Measurements from ENCODE around the gene REC114.
"Not testable (repeated sequence)": the region's sequence is repeated elsewhere in the genome, so short reads cannot be mapped to it uniquely, and the experiment has no call there.

The REC114 gene

DNA sequence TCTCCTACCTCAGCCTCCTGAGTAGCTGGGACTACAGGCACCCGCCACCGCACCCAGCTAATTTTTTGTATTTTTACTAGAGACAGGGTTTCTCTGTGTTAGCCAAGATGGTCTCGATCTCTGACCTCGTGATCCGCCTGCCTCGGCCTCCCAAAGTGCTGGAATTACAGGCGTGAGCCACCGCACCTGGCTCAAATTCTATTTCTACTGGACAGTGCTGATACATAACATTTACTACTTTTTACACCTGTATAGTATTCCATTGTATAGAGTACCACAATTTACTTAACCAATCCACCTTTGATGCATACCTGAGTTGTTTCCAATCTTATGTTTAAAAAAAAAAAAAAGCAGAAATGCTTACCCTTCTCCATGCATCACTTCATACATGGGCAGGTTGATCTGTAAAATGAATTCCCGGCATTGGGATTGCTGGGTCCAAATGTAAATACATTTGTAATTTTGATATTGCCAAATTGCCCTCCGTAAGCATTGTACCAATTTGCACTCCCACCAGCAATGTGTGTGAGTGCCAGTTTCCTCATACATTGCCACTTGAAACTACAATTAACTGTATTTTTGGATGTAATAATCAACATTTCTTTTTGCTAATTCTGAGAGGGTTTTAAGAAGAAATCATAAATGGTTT is 95.7 kb downstream of the REC114 start:
- DNase-seq: no peak

DNA sequence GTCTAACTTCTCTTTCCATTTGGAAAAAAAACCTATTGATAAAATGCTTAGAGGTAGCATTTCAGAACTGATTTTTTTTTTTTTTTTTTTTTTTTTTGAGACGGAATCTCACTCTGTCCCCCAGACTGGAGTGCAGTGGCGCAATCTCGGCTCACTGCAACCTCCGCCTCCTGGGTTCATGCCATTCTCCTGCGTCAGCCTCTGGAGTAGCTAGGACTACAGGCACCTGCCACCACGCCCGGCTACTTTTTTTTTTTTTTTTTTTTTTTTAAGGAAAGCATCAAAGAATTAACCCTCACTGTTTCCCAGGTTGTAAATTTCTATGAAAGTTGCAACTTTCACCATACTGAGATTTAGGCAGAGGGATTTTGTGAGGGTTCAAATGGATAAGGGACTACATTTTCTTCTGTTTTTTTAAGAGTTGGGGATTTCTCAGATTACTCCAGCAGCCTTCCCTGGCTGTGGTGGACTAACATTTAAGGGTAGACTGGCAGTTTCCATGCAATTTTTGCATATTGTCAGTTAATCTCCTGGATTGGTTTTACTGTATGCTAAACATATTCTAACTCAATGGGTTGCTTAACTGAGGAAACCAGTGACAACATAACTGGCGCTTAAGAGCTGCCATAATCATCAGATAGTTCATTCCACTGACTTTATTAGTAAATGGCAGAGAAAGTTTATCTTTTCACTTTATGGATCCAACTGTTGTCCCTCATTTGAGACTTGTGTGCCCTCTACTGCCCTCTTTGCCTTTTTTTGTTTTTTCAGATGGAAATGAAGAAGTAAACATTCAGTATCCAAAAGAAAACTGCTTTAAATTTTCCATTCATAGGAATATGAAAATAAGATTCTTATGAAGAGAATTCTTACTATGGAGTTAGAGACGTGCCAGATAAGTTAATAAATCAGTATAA is 96.5 kb downstream of the REC114 start:
- DNase-seq: no peak

DNA sequence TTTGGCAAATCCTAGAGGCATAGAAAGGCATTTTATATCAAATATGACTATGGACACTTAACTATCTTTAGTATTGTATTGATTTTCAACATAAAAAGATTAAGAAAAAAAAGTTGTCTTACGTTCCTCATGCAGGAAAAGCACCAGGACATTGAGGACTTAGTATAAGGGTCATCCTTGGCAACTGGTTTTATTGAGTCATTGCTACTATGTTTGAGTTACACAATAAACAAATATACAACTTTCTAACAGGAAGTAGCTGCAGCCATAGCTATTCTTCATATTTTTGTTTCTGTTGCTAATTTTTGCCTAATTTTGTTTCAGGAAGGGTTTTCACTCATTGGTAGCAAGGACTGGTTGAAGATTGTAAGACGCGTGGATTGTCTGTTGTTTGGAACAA is 97.2 kb downstream of the REC114 start:
- no peak for DNase-seq

DNA sequence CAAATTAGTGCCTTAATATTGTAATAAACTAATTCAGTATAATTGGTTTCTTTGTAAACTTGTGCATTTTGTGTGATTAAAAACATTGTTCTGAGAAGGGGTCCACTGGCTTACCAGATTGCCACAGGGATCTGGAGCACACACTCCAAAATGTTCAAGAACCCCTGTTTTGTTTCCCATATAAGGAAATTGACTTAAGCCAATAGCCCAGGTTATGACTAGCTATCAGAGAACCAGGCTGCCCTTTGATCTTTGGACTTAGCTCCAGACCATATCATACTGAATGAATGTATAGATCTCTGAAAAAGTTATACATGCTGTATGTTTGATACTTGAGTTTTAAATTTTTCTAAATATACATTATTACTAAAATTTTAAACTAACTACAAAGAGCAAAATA is 98.5 kb downstream of the REC114 start:
- no peak for DNase-seq

DNA sequence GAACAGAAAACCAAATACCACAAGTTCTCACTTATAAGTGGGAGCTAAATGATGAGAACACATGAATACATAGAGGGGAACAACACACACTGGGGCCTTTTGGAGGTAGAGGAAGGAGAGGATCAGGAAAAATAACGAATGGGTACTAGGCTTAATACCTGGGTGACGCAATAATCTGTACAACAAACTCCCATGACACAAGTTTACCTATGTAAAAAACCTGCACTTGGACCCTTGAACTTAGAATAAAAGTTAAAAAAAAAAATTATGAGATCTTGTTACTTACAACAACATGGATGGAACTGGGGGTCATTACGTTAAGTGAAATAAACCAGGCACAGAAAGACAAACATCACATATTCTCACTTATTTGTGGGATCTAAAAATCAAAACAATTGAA is 106.0 kb downstream of the REC114 start:
- DNase-seq: not testable (repeated sequence)

DNA sequence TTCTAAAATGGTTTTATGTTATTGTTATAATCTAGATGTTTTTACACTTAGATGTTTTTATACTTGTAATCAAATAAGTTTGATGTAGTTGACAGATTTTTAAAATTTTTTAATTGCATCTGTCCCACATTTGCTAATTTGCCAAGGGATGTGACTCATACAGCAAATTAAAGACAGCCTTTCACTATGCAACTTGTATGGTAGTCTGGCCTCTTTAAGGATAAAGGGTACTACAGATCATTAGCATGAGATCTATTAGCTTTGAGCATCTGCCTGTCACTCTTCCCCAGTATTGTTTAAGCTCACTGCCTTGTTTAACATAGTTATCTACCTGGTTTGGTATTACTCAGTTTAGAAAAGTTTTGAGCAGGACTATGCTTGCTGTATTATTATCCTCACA is 107.2 kb downstream of the REC114 start:
- DNase-seq: no peak

DNA sequence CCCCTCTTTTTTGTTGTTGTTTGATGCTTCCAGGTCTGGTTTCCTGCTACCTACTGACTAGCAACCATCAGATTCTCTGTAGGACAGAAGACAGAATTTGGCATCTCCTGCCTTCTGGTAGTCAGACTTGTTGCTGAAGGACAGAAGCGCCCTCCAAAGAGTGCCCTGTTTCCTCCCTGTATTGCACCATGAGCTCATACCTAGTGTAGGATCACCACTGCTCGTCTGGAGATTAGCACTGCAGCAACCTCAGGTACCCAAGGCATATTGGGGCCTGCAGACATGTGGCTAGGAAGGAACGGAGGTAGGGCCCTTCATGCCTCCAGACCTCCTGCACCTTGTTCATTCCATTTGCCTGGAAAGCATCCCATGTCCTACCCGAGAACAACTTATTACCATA is 112.1 kb downstream of the REC114 start:
- DNase-seq: no peak

DNA sequence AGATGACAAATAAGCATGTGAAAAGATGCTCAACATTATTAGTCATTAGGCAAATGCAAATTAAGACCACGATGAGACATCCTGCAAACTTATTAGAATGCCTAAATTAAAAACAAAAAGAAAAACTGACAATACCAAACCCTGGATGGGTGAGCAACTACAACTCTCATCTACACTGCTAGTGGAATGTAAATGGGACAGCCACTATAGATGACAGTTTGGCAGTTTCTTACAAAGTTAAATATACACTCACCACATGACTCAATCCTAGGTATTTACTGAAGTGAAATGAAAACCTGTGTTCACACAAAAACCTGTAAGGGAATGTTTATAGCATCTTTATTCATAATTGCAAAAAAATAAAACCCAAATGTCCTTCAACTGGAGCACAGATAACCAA is 115.6 kb downstream of the REC114 start:
- DNase-seq: no peak

DNA sequence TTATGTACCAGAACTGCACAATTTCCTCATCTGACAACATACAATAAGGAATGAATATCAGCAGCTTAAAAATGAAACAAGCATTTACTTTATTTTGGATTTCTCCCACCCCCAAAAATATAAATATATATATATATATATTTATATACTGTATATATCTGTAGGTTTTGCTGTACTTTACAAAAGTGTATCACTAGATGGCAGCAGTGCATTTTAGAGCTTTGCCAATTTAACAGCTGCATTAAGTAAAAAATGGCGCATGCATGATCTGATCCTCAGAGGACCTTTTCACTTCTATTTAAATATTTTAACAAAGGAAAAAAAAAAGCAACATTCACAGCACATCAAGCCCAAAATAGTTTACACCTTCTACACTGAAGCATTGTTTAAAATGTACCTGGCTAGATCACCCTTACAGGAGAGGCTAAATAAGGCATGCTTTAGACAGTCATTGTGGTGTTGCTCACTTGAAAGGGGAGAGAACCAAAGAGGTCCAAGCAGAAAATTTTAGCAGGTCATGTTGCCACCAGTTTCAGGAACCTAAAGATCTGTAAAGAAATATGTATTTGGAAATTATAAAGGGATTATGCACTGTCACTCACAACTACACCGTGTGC is 117.6 kb downstream of the REC114 start:
- DNase-seq: no peak

DNA sequence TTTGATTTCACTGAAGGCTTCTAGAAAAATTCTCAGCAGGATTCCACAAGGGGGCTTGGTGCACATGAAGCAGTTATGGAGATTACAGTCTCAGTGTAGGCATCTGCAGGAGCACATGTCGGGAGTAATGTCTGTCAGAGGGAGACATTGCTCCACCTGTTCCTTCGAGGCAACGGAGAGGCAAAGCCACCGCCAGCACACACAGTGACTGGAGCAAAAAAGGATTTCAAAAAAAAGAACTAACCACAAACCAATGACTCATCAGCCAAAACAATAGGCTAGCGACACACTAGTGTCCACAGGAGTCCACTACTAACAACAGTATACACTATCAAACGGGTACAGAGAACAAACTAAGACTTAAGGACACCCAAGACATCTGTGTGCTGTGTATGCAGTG is 121.3 kb downstream of the REC114 start:
- no peak for DNase-seq

DNA sequence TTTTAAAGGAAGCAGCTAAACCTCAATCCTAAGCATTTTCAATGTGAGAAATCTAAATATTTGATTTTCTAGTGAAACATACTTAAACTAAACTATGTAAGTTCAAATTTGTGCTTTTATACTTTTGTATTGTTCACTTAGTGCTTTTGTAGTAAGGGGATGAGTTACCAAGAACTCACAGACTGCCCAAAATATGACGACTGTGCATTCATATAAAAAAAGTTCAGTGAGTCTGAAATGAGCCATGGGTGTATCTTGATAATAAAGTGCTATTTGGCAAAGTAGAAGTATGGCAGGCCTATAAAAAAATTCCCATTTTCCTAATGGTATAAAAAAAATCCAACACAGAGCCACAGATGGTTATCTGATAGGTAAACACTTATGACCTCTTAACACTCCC is 124.1 kb downstream of the REC114 start:
- DNase-seq: no peak

DNA sequence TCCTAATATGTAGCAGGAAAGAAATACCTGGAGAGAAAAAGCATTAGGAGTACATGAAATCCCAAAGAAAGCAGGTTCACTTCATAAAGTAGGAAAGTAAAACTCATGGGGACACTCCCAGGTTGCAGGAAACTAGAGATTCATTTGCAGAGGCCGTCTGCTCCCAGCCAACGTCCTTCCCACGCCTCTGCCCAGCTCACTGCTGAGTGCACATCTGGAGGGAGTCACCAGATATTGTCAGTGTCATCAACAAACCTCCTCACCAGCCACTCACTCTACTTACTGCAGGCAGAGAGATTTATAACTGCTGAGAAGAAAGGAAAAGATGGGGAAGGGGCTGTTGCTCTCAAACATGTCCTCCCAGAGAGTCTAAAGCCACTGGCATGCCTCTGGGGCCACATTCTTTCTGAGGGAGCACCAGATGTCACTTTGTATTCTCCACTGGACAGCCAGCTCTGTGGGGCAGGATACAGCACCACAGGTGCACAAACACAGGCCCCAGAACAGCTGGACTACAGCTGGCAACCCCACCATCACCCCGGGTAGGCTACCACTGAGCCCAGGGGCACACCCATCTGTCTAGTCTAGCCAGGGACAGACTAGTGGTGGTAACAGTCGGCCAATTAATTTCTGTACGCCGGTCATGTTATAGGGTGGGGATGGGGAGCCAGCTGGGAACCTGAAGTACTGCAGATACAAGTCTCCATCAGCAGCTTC is 125.8 kb downstream of the REC114 start:
- DNase-seq: no peak

DNA sequence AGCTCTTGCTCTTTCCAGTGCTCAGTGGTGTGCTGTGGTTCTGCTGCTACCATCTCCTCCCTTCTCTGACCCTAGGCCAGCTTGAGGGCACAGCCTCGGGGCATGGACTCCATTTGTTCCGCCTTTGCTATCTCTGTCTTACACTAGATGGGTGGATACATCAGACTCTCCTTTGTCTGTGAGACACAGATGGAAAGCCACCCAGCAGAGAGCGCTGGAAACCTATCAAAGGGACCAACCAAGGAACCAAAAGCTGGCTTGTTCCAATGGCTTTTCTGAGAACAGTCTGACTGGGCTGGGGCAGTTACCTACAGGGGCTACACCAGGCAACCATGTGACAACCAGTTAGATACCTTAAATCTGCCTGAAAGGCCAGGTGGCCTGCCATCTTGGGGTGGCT is 126.4 kb downstream of the REC114 start:
- DNase-seq: no peak

DNA sequence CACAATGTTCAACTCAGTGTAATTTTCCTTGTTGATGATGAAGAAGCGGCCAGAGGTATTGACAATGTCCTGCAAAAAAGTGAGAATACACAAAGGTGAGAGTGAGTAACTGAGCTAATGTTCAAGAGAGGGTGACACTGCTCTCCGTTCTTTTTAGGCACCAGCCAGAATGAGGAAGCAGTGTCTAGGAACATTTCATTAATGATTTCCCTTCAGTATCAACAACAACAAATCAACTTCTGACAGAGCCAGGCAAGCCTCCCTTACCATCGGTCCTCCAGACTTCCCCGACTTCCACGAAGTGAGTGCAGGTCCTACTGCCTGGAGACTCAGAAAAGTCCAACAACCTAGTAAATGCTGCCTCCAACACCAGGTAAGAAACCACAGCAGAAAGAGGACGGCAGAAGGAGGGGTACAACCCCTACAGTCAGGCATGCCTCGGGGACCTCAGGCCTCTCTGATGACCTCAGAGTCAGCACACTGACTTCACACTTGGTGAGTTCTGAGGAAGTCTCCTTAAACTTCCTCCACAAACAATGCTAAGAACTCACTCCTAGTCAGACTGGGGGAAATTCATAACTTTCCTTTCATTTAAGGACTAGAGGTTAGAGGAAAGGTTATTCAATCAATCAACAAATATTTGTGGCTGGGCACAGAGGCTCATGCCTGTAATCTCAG is 127.5 kb downstream of the REC114 start:
- DNase-seq: peak; percentile 15

DNA sequence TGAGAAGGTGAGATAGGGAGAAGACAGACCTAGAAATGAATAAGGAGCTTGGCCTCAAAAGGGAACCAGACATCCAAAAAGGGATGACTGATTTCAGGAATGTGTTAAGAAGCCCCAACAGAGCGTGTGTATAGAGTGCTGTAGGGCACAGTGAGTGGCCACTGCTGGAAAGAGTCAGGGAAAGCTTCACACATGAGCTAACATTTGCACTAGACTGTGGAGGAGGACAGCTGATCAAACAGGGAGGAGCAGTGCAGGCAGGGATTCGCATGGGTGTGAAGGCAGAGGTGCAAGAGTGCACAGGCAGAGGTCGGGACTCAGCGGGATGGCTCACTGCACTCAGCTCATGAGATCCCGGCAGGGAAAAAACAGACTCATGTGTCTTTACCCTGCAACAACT is 128.4 kb downstream of the REC114 start:
- no peak for DNase-seq

DNA sequence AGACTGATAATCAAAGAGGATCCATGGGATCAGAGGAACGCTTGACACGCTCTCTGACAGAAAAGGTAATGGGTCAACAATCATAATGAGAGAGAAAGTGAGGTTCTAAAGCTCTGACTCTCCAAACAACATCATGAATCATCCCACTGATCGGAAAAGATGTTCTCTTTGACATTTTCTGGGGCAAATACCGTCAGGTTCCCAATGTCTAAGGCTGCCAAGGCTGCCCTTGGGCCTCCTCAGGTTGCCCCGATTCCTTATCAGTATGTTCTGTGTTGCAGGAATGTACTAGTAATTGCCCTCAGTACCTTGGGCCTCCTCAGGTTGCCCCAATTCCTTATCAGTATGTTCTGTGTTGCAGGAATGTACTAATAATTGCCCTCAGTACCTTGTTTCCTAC is 129.3 kb downstream of the REC114 start:
- no peak for DNase-seq

DNA sequence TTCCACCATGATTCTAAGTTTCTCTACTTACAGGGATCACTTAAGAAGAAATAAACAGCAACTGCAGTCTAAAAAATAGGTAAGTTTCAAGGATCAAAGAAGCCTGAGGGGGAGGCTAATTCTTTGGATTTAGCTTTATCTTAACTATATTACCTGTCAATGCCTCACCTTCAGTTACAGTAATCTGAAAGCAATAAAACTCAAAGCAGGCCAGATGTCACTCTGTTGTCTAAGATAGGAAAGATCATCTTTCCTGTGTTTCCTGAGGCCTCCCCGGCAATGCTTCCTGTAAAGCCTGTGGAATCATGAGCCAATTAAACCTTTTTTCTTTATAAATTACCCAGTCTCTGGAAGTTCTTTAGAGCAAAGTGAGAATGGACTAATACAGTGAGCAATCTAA is 130.1 kb downstream of the REC114 start:
- no peak for DNase-seq

DNA sequence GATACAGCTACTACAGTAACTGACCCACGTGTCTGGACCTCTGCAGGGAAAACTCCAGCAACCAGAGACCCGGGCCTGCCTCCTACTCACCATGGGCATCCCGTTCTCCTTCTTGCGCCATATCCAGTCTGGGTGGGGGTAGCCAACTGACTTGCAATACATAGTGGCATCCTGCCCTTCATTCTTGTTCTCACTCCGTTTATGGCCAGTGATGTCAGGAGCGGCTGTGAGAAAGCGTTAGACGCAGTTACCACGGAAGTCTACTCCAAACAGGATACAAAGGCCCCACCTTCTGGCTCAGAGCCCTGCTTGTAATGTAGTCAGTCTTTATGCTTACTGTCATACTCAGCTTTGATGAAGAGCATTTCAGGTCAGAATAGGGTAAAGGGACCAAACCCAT is 130.6 kb downstream of the REC114 start:
- DNase-seq: no peak

DNA sequence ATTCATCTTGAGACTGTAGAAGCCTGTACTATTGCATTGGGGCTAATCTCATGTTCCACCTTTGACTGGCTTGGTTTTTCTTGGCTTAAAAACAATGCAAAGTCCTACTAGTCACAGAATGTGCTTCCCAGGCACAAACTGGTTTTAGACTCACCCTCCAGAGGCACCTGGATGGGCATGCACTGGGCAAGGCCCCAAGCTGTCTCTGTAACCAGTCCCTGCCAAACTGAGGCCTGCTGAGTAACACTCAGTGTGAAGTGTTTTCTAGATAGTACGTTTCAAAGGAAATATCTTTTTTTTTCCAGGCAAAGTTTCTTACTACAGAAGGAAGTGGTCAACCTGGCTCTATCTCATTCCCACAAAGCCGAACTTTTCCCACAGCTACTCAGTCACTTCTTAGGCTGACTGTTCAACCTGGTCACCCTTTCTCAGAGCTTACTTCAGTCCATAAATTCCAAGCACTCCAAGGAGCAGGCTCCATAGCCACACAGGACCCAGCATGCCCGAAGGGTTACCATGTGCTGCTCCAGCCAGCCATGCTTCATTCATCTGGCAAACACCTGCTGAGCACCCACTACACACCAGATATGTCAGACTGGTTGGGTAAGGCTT is 132.8 kb downstream of the REC114 start:
- DNase-seq: no peak

DNA sequence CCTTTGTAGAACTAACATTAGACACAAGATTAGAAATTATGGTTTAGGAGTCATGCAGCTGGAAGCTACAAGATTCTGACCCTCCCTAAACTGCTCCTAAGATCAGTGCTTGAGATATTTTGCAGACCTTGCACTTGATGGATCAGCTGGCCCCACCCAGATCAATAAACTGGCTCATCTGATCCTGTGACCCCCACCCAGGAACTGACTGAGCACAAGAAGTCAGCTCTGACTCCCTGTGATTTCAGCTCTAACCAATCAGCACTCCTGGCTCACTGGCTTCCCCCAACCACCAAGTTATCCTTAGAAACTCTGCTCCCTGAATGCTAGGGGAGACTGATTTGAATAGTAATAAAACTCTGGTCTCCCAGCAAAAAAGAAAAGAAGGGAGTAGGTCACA is 134.6 kb downstream of the REC114 start:
- DNase-seq: not testable (repeated sequence)

DNA sequence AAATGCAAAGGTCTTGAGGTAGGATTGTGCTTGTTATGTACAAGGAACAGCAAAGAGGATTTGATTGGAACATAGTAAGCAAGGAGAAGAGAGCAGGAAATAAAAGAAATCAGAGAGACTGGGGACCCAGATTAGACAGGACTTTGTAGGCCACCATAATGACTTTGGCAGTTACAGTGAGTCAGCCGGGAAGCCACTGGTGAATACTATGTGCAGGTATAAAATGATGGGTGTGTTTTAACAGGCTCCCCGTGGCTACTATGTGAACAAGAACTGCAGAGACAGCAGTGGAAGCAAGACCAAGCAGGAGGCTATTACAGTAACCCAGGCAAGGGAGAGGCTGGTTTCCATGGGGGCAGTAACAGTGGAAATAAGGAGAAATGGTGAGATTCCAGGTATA is 135.1 kb downstream of the REC114 start:
- DNase-seq: no peak

DNA sequence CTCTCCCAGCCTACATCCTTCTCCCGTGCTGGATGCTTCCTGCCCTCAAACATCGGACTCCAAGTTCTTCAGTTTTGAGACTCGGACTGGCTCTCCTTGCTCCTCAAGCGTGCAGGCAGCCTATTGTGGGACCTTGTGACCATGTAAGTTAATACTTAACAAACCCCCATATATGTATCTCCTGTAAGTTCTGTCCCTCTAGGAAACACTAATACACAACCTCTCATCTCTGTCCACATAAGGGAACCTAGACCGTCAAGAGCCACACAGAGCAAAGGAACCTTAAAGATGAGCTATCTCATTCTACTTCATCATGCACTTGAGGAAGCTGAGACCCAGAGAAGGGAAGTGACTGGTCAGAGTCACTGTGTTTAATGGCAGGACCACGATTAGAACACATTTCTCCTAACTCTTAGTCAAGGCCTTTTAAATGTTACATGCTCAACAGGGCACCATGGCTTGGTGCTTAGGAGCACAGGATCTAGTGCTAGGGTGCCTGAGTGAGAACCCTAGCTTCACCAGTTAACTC is 140.0 kb downstream of the REC114 start:
- no peak for DNase-seq

Data from NK-92 treated with Interleukin-12 subunit alpha and Interleukin-12 subunit beta, amount 100 ng/mL, for 24 hours (cell line).